IMR-90 (cell line): ENCODE measurements around the gene ADCY2.

Experiments used
- CTCF ChIP-seq: conservative IDR thresholded peaks from 2 replicates; pipeline ENCODE4 v1.5.1; 2012; ENCODE audit warnings: mild to moderate bottlenecking, low read depth, low read length, improper control_type of control experiment
- FOS ChIP-seq: fragments of 150-350 bp; IDR thresholded peaks from 2 replicates; pipeline ENCODE4 v1.6.1; 2016; ENCODE audit warnings: low read depth, low read length
- MXI1 ChIP-seq: IDR thresholded peaks from 2 replicates; pipeline ENCODE4 v1.6.1; 2012; ENCODE audit warnings: low read depth, mild to moderate bottlenecking, low read length, moderate library complexity, borderline replicate concordance
- NFE2L2 ChIP-seq: fragments of 150-350 bp; IDR thresholded peaks from 2 replicates; pipeline ENCODE4 v1.6.1; 2016; ENCODE audit warnings: low read depth, mild to moderate bottlenecking, low read length
- POLR2A ChIP-seq: IDR thresholded peaks from 2 replicates; pipeline ENCODE4 v1.6.1; 2012; ENCODE audit warnings: mild to moderate bottlenecking, low read depth, low read length
- RAD21 ChIP-seq: IDR thresholded peaks from 2 replicates; pipeline ENCODE4 v1.6.1; 2012; ENCODE audit warnings: low read length, improper control_type of control experiment
- RCOR1 ChIP-seq: IDR thresholded peaks from 2 replicates; pipeline ENCODE4 v1.6.1; 2012; ENCODE audit warnings: mild to moderate bottlenecking, low read length, improper control_type of control experiment; ENCODE audit not compliant: insufficient replicate concordance
- SMC3 ChIP-seq: fragments of 150-350 bp; IDR thresholded peaks from 2 replicates; pipeline ENCODE4 v1.6.1; 2016; ENCODE audit warnings: low read depth, mild to moderate bottlenecking, antibody characterized with exemption, low read length, moderate library complexity
- TF ChIP-seq, protein P1 (sequence below): fragments of 150-350 bp; IDR thresholded peaks from 2 replicates; pipeline ENCODE4 v1.6.1; 2017; ENCODE audit warnings: mild to moderate bottlenecking, antibody characterized with exemption, low read length, low read depth

- no peak for TF ChIP-seq RAD21
- no peak for TF ChIP-seq CTCF
- no peak for TF ChIP-seq POLR2A
- no peak for TF ChIP-seq SMC3
- no peak for TF ChIP-seq RCOR1
- no peak for TF ChIP-seq MXI1
- TF ChIP-seq NFE2L2, result no peak
- TF ChIP-seq FOS, result no peak
- TF ChIP-seq, protein P1, sequence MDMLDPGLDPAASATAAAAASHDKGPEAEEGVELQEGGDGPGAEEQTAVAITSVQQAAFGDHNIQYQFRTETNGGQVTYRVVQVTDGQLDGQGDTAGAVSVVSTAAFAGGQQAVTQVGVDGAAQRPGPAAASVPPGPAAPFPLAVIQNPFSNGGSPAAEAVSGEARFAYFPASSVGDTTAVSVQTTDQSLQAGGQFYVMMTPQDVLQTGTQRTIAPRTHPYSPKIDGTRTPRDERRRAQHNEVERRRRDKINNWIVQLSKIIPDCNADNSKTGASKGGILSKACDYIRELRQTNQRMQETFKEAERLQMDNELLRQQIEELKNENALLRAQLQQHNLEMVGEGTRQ, result no peak
Observed at GRCh38 chr5:7679663-7680062, 283.7 kb downstream of the ADCY2 start.
